H1 (cell line): Measurements from ENCODE around the gene CCDC157. TPM values are rescaled to one million over a fixed set of nuclear protein-coding genes. Genes with fewer than 3 reads are reported as not detected.

Experiments
- BACH1 ChIP-seq: IDR thresholded peaks from 2 replicates; pipeline ENCODE4 v1.6.1; 2012; ENCODE audit warnings: low read length, improper control_type of control experiment
- CBX8 ChIP-seq: fragments of 300-800, 300-1000 bp; sonication (generic); IDR thresholded peaks from 2 replicates; pipeline ENCODE4 v1.7.1; 2016; ENCODE audit warnings: low read depth, low read length, borderline replicate concordance
- SIX5 ChIP-seq: IDR thresholded peaks from 2 replicates; pipeline ENCODE4 v1.6.1; 2011; ENCODE audit warnings: mild to moderate bottlenecking, low read depth, low read length
- SP2 ChIP-seq: IDR thresholded peaks from 2 replicates; pipeline ENCODE4 v1.6.1; 2012; ENCODE audit warnings: mild to moderate bottlenecking, low read length, inconsistent platforms
- SRF ChIP-seq: IDR thresholded peaks from 2 replicates; pipeline ENCODE4 v1.6.1; 2011; ENCODE audit warnings: mild to moderate bottlenecking, low read depth, low read length, moderate library complexity
- TAF1 ChIP-seq: IDR thresholded peaks from 2 replicates; pipeline ENCODE4 v1.6.1; 2011; ENCODE audit warnings: mild to moderate bottlenecking, low read depth, low read length
- polyA plus RNA-seq, 7 experiments: library from polyadenylated mRNA; depleted of rRNA in 3 of 7; stranded (reverse) in 5 of 7; unstranded in 2 of 7; fragments of >200 nt in 5 of 7; fragments of 200-250 nt in 2 of 7; gene quantifications; 1 replicate in 5 of 7; 2 replicates in 1 of 7; 4 replicates in 1 of 7; pipeline versions ENCODE4 v1.2.1 to v1.2.3, GENCODE V29; 2011 to 2013; ENCODE audit warnings: missing spikeins in 2 of 7, mixed read lengths in 2 of 7
- total RNA-seq: library from RNA; stranded (reverse); fragmentation: NEBNext Ultra II Directional; extraction: Animal tissue kit (Norgen Biotek cat#: 25700); gene quantifications from 2 replicates; pipeline ENCODE4 v1.2.1, GENCODE V29; 2021

The CCDC157 gene
- total and polyA plus RNA-seq, 2 of the 8 experiments (the other 6 are each of a cell fraction or from before 2014, with no cell fraction given): 4.1 to 8.4 TPM

DNA sequence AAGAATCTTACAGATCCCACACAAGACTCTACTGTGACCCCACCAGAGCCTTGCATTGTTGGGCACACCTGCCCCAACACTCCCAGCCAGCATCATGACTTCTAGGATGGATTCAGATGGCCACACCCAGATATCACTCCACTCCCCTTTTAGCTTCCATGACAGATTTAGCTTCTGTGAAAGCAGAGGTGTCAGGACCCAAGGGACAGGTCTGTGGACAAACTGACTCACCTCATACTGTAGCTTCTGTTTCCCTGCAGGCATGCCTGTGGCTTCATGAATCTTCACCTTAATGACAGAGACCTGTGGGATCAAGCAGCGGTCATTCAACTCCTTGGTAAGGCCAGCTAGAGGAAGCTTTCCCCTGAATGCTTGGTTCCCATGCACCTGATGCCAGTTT is 21.6 kb upstream of the CCDC157 start (continued):
- TF ChIP-seq SP2 (no peak), TAF1 (no peak), BACH1 (no peak), SIX5 (no peak), CBX8 (no peak), SRF (no peak)
